SIG-M5 treated with dmso at 0.1 percent for 504 hours (cell line): ENCODE measurements around the gene OR8D1.
A peak's percentile ranks its signal among the peaks of the same experiment; 100 is the strongest.

Source experiments
- DNase-seq: peaks from one replicate; lab custom pipeline; 2025; ENCODE audit not compliant: unreplicated experiment; lab: John Stamatoyannopoulos, UW

The OR8D1 gene

DNA sequence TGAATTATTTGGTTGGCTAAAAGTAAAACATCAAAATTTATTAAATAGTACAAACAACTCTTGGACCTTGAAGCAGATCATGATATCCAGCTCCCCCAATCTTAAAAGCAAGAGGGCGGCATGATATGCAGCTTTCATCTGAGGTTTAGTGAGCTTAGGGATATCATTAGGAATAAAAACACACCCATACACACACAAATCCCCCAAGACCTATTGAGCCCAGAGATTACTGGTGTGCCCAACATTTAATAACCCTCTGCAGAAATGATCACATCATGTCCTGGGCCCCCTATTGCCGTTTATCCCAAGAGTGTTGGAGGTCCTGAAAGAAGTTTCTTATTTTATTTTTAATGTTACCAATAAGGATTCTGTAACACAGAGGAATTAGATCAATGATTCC, at the start of gene OR8D1:
Gene OR8D1 (minus strand): TSS at position 101 of the 400 bp plus-strand sequence. CDS start 3,183 bp downstream, outside the sequence.
- no peak for DNase-seq

- peak; percentile 4 for DNase-seq
Measured at GRCh38 chr11:124359566-124359965, 45.8 kb upstream of the OR8D1 start.

GRCh38 chr11:124346311-124346955, 32.7 kb upstream of the OR8D1 start:
- peak; percentile 71 for DNase-seq

- DNase-seq, result no peak
Measured at GRCh38 chr11:124344346-124344745, 30.6 kb upstream of the OR8D1 start.

GRCh38 chr11:124340142-124340447, 26.3 kb upstream of the OR8D1 start:
- no peak for DNase-seq

GRCh38 chr11:124339396-124340141, 25.8 kb upstream of the OR8D1 start:
- peak; percentile 14 for DNase-seq

GRCh38 chr11:124331873-124332272, 18.1 kb upstream of the OR8D1 start:
- DNase-seq, result no peak

DNA sequence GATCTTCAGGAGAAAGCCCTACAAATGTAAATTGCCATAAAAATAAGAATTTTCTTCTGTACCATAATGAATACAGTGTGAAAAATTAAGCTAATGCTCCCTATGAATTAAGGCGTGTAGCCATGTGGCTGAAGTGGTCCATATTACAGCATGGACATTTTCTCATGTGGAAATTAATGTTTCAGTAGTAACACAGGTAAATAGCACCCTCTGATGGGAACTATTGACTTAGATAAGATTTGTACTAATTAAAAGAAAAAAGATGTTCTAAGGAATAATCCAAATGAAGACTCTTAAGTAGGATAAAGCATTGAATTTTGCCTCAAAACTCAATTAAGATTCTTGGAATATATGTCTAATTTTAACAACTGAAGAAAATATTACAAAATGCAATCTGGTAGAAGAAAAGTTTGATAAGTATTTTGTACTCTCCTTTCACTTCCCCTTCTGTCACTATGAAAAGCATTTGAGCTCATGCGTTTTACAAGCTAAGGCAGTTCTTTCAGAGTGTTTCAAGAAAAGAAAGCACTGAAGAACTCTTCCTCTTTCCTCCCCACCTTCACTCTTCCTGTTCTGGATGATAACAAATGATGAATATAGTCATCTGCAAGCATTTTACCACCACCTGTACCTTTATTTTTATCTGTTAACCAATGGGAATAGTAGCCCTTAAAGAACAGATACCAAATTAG, 16.2 kb upstream of the OR8D1 start:
- peak; percentile 92 for DNase-seq

GRCh38 chr11:124327775-124328174, 14.0 kb upstream of the OR8D1 start:
- DNase-seq, result no peak

DNA sequence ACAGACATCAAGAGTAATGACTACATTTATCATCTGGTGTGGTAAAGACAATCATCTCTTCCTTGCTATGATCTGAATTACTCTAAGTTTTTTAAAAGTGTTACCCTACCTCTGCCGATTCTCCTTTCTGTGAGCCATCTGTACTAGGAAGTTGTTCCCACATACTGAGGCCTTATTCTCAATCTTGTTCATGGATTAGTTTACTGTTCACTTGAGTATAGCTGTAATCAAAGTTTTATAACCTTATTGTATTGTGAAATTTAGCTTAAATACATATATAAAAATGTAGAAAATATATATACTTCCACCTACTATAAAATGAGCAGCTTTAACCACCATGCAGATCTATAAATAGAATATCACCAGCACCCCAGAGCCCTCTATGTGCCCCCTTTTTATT, 8.6 kb upstream of the OR8D1 start:
- DNase-seq, result no peak

DNA sequence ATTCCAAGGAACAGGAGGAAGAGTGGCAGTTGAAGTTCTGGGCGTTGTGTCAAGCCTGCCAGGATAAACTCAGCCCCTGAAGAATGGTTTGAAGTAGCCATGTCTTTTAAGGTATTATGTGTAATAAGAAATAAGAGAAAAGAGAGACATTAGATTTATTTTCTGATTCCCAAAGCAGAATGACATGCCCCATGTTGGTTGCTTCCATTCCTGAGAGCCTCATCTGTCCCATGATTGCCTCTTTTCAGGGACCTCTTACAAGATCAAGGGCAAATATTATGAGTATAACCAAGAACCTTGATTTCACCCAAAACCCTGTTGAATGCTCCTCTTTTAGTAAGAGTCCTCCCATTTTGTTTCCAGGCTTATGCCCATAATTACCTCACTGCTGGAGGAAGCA, 6.3 kb upstream of the OR8D1 start, which contains the start of gene OR8D2:
Gene OR8D2 (minus strand): TSS at position 101 of the 400 bp plus-strand sequence. CDS start 0 bp downstream, at position 101.
- DNase-seq, result no peak

GRCh38 chr11:124315052-124315451, 1.3 kb upstream of the OR8D1 start:
- DNase-seq, result no peak

GRCh38 chr11:124313131-124313530, 618 bp downstream of the OR8D1 start:
- no peak for DNase-seq

DNA sequence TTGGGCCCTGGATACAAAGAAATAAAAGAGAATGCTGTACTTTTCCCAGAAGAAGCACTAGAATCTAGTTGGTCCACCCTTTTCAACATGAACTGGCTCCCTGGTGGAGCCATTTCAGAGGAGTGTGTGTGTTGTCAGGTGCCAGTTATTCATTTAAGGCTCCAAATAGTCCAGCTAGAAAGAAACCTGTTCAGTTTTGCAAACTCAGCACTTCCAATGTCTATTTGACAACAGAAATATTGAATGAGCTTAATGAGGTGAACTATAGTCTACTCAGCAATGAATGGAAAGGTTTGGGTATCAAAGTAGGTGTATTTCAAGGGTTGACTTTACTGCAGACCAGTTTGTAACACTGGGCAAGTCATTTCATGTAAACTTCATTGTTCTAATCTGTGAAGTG, 2.1 kb downstream of the OR8D1 start:
- no peak for DNase-seq

- DNase-seq, result no peak
Measured at GRCh38 chr11:124311269-124311668, 2.5 kb downstream of the OR8D1 start.

- no peak for DNase-seq
Measured at GRCh38 chr11:124310721-124311120, 3.0 kb downstream of the OR8D1 start.

DNA sequence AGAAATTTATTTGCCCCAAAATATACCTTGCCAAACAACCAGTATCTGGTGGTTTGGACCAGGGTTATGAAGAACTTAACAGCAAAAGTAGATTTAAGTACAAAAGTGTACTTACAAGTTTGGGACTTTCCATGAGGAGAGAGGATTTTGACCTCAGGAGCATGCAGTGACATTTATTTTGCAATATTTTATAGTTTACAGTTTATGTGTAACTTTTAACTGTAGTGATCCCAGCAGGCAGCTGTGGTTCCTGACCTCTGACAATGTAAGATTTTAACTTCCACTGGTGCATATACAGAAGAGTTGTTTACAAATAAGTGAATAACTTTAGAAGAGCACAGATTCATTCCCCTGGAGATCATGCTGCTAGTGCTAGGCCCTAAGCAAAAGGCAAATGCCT, 6.7 kb downstream of the OR8D1 start:
- DNase-seq, result no peak

GRCh38 chr11:124302347-124303125, 11.2 kb downstream of the OR8D1 start:
- DNase-seq, result no peak

GRCh38 chr11:124301548-124301947, 12.2 kb downstream of the OR8D1 start:
- peak; percentile 45 for DNase-seq

- no peak for DNase-seq
Measured at GRCh38 chr11:124297921-124298320, 15.8 kb downstream of the OR8D1 start.

DNA sequence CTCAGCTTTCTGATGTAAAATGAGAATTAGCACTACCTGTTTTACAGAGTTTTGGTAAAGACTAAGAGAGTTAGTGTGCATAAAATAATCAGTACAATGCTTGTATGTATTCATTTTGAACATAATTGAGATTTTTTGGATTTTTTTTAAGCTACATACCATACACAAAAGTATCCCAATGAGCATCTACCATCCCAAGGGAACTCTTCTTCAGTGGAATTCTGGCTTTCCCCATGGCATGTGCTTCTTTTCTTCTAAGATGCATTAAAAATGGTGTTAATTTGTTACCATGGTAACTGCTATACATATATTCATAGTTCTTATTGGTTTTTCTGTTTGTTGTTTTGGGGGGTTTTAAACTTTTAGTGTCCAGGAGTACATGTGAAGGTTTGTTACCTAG, 17.7 kb downstream of the OR8D1 start:
- no peak for DNase-seq
